Sigmoid colon (tissue), 7 donors: ENCODE data around the gene RRN3. TPM values are rescaled to one million over a fixed set of nuclear protein-coding genes. Genes with fewer than 3 reads are reported as not detected.
A peak's percentile ranks its signal among the peaks of the same experiment; 100 is the strongest.
"Not testable (repeated sequence)": the region's sequence is repeated elsewhere in the genome, so short reads cannot be mapped to it uniquely, and the experiment has no call there.

ENCODE experiments used
- DNase-seq: peaks from one replicate; pipeline ENCODE4 v3.0.0-alpha.2; 2019
- H3K27ac ChIP-seq, 4 donors: fragments of 200-600 bp; sonication (generic); one replicate each; pipeline ENCODE4 v1.5.1; 2016 to 2019; ENCODE audit warnings: mild to moderate bottlenecking in 1 of 4
- H3K27me3 ChIP-seq, 3 donors: fragments of 200-600 bp; sonication (generic); one replicate each; pipeline ENCODE4 v1.5.1; 2019; ENCODE audit warnings: mild to moderate bottlenecking in 1 of 3
- H3K36me3 ChIP-seq, 4 donors: fragments of 200-600 bp; sonication (generic); one replicate each; pipeline ENCODE4 v1.5.1; 2016 to 2019
- H3K4me1 ChIP-seq, 4 donors: fragments of 200-600 bp; sonication (generic); one replicate each; pipeline ENCODE4 v1.5.1; 2017 to 2019
- H3K4me3 ChIP-seq, 4 donors: fragments of 200-600 bp; sonication (generic); one replicate each; pipeline ENCODE4 v1.5.1; 2017 to 2019; ENCODE audit warnings: mild to moderate bottlenecking in 2 of 4, moderate library complexity in 1 of 4
- H3K9me3 ChIP-seq, 4 donors: fragments of 200-600 bp in 3 of 4; sonication (generic) in 3 of 4; one replicate each; pipeline versions ENCODE4 v1.5.1 to v1.6.1; 2013 to 2019
- EP300 ChIP-seq, 4 donors: sonication (generic); formaldehyde crosslinking; IDR thresholded peaks; one replicate each; pipeline ENCODE4 v1.6.1; 2017; ENCODE audit warnings: antibody characterized with exemption in 4 of 4
- POLR2A ChIP-seq, 2 donors: fragments of 450-650 bp; IDR thresholded peaks; one replicate each; pipeline ENCODE4 v1.6.1; 2016; ENCODE audit warnings: antibody characterized with exemption in 2 of 2, mild to moderate bottlenecking in 2 of 2, moderate library complexity in 2 of 2
- POLR2AphosphoS5 ChIP-seq, 4 donors: sonication (generic); formaldehyde crosslinking; IDR thresholded peaks; one replicate each; pipeline ENCODE4 v1.6.1; 2017; ENCODE audit warnings: antibody characterized with exemption in 4 of 4
- WGBS, 2 donors: extraction: QIAGEN DNeasy Blood & Tissue Kit; methylation state at CpG; one replicate each; pipeline ENCODE4 v1.1.7; 2013; 5-methylcytosine and 5-hydroxymethylcytosine counted together
- intact Hi-C: fragments of 100-400 bp; cut with DNase I; formaldehyde crosslinking; loops from one replicate; pipeline ENCODE4 v1.15.1; 2023
- polyA plus RNA-seq, 3 donors: library from polyadenylated mRNA; stranded (reverse); fragments of 200-250 nt; gene quantifications; one replicate each; pipeline ENCODE4 v1.2.3, GENCODE V29; 2013
- total RNA-seq, 4 donors: library from RNA; depleted of rRNA; stranded (reverse); fragments of >200 nt; gene quantifications; one replicate each; pipeline ENCODE4 v1.1.0, GENCODE V29; 2016
- donor health status: healthy with polysubstance abuse.
- donor health status: Bipolar disorder and iron deficiency.
- donor health status: healthy.

Gene RRN3, protein sequence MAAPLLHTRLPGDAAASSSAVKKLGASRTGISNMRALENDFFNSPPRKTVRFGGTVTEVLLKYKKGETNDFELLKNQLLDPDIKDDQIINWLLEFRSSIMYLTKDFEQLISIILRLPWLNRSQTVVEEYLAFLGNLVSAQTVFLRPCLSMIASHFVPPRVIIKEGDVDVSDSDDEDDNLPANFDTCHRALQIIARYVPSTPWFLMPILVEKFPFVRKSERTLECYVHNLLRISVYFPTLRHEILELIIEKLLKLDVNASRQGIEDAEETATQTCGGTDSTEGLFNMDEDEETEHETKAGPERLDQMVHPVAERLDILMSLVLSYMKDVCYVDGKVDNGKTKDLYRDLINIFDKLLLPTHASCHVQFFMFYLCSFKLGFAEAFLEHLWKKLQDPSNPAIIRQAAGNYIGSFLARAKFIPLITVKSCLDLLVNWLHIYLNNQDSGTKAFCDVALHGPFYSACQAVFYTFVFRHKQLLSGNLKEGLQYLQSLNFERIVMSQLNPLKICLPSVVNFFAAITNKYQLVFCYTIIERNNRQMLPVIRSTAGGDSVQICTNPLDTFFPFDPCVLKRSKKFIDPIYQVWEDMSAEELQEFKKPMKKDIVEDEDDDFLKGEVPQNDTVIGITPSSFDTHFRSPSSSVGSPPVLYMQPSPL
- total RNA-seq = 10 to 100 TPM; 21.3 to 27.2 (median 25.6) TPM
- polyA plus RNA-seq = 10 to 100 TPM; 14.5 to 17.4 (median 16.9) TPM

DNA sequence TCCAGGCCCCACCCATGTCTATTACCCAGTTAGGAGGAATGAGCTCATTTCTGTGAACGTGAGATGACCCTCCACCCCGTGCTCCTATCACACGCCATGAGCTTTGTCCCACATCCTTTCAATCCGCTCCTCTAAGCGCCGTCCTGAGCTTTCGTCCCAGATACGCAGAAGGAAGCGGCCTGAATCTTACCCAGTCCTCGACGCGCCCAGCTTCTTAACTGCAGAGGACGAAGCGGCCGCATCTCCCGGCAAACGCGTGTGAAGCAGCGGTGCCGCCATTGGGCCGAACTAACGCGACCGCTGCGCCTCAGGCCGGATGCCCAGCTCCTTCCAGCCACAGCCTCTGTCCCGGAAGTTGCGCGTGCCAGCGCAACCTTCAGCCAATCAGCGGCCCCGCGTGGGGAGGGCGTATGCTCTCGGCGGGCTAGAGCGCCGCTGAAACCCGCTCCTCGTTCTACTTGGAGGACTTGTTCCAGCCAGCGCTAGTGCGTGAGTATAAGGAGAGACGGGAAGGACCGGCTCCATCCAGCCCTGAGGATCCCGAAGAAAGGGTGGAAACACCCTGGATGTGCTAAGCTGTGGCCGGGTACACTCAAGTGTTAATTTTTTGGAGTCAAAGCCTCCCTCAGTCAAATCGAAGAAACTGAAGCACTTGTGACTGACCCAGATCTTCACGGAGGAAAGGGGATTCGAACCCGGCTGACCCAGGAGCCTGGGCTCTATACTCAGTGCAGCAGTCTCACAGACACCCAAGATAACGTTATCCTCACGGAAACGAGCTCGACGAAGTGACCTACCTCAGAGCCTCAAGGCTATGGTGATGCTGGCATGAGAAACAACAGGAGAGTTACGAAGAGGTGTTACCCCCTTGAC lies at the start of gene RRN3:
RRN3 (minus strand) TSS at position 318 of the 873 bp plus-strand sequence; CDS start at position 279, 39 bp downstream.
- H3K9me3 ChIP-seq, H3K27me3 ChIP-seq, intact Hi-C loops: not testable (repeated sequence)
- Histone ChIP-seq H3K4me1 (peaks cover 0 to 17% (median 14%) of the 10 kb centered on the region in 4 donors), H3K27ac (peak within 1 kb of the TSS; percentile 82 to 88 (median 84)), H3K36me3 (peaks cover 0 to 26% (median 2%) of the 10 kb centered on the region in 4 donors), H3K4me3 (peak within 1 kb of the TSS; percentile 55 to 64 (median 62))
- 2 to 3% methylated on average over 56 of the region's 56 CpGs for WGBS, 2 donors
- DNase-seq = peak; percentile 97
- TF ChIP-seq POLR2A (IDR thresholded peaks at IDR 0.05) = peak; percentile 66 to 74
- peak; percentile 78 to 93 (median 88) for TF ChIP-seq POLR2AphosphoS5 (IDR thresholded peaks at IDR 0.05)

DNA sequence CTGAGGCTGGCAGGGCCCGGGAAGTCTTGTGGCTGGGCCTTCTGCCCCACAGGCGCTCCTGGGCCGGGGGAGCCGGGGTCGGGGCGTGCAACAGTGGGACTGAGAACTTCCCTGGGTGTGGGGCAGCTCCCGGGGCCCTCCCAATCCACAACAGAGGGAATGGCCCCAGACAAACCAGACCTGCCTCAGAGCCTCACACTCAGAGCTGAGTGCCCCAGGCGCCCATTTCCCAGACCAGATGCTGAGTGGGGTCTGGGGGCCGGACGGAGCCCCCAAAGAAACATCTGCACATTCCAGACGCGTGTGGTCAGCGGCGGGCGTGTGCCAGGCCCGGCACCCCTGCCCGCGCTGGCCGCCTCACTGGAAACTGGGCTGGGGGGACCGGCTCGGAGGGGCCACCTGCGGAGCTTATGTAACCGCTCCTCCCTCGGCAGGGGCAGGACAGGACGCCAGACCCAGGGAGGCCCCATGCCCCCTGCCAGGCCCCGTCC lies 49.6 kb upstream of the RRN3 start:
- WGBS, 2 donors = 59 to 75% methylated on average over 26 of the region's 26 CpGs
- intact Hi-C loops, H3K36me3 ChIP-seq, H3K27me3 ChIP-seq, H3K9me3 ChIP-seq: not testable (repeated sequence)
- H3K4me1 ChIP-seq = peaks cover 0 to 81% (median 76%) of the 10 kb centered on the region in 4 donors
- DNase-seq = peak; percentile 69
- H3K27ac ChIP-seq = peak overlapping the region; percentile 89 to 99 (median 96)
- H3K4me3 ChIP-seq = peak overlapping the region; percentile 14 to 46 (median 39)

DNA sequence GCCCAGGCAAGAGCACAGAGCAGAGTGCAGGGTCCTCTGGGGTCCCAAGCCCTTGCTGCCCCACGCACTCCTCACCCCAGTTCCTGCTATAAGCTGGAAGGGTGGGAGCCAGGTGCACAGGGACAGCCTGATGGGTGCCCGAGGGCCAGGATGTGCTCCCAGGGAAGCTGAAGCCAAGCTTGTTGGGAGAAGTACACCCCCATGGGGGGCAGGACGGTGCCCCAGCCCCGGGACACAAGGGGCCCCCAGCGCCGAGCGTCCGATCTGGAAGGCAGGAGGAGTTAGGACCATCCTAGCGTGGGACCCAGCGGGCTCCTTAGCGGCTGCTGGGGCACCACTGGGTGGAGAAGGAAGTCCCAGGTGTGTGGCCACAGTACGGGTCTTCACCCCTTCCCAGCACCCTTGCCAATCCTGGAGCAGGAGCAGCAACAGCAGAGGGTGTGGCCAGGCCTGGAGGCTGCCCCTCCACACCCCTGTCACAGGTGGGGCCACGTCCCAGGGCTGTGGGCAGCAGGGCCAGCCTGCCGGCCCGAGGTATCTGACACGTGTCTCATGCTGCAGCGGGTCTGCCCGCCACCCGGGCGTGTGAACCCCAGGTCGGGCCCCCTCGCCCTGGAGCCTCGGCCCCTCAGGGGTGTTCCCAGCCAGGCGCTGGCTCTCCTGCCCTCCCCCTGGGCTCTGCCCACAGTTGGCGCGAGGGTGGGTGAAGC lies 49.0 kb upstream of the RRN3 start:
- peak overlapping the region; percentile 89 to 99 (median 96) for H3K27ac ChIP-seq
- intact Hi-C loops, H3K27me3 ChIP-seq, H3K9me3 ChIP-seq, H3K36me3 ChIP-seq: not testable (repeated sequence)
- 68% methylated on average over 22 to 25 of the region's 26 CpGs for WGBS, 2 donors
- peak overlapping the region in 3 of 4 donors; percentile 37 to 46 (median 41) for H3K4me3 ChIP-seq
- H3K4me1 ChIP-seq = peaks cover 0 to 81% (median 74%) of the 10 kb centered on the region in 4 donors
- DNase-seq = peak; percentile 59

DNA sequence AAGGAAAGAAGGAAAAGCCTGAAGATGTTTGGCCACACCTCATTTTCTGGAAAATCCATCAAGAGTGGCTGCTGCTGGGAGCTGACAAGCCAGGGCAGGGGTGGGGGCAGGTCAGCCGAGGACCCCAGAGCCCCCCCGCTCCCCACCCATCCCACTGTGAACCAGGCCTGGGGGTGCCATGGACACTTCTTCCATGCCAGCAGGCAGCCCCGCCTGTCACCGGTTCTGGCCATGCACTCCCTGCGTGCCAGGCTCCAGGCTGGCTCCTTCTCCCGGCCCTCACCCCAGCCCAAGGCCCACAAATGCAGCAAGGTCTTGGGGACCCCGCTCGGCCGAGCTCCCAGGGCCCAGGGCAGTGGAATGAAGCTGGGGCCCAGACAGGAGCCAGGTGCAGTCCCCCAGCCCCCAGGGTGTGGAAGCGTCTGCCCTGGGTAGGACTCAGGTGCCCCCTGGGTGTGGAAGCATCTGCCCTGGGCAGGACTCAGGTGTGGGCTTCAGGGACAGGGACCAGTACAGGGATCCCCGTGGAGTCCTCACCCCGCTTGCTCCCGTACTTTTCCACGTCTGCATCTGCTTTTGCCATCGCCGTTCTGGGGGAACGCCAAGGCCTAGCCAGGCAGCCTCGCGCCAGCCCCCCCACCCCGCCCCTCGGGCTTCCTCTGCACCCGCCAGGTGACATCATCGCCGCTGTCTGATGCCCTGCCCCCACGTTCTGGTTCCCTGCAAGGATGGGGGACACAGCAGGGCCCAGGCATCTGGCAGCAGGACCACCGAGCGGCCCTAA lies 48.2 kb upstream of the RRN3 start:
- H3K4me3 ChIP-seq = peak overlapping the region in 3 of 4 donors; percentile 30 to 46 (median 41)
- 78 to 87% methylated on average over 21 to 22 of the region's 27 CpGs for WGBS, 2 donors
- intact Hi-C loops, H3K9me3 ChIP-seq, H3K36me3 ChIP-seq, H3K27me3 ChIP-seq: not testable (repeated sequence)
- peak; percentile 86 for DNase-seq
- TF ChIP-seq POLR2AphosphoS5 (IDR thresholded peaks at IDR 0.05) (peak; percentile 54 to 78 (median 72)), EP300 (IDR thresholded peaks at IDR 0.05) (peak in 3 of 4 donors; percentile 10 to 61 (median 28))
- H3K4me1 ChIP-seq = peaks cover 0 to 74% (median 69%) of the 10 kb centered on the region in 4 donors
- H3K27ac ChIP-seq = peak overlapping the region; percentile 89 to 99 (median 96)

DNA sequence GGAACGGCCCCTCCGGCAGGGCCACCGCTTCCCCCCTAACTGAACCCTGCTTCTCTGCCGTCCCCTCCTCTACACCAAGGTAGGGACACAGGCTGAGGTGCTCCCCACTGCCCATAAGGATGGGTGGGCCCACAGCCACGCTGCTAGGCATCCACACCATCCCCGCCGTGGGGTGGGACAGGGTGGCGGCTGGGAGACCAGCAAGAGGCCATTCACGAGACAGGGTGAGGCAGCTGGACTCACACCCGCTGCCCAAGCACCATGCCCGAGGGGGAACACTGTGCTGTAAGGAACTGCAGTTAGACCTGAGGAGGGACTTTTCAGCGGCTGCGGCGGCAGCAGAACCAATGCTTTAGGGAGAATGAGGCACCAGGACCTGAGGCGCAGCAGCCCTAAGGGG lies 47.5 kb upstream of the RRN3 start:
- TF ChIP-seq POLR2AphosphoS5 (IDR thresholded peaks at IDR 0.05) = no peak
- 72 to 92% methylated on average over 15 of the region's 15 CpGs for WGBS, 2 donors
- Histone ChIP-seq H3K27me3 (no peaks in the 10 kb centered on the region), H3K27ac (peak overlapping the region; percentile 89 to 99 (median 96)), H3K9me3 (no peaks in the 10 kb centered on the region), H3K36me3 (no peaks in the 10 kb centered on the region), H3K4me3 (peak overlapping the region in 3 of 4 donors; percentile 30 to 39 (median 37)), H3K4me1 (peaks cover 0 to 66% (median 63%) of the 10 kb centered on the region in 4 donors)
- DNase-seq = peak; percentile 64
- intact Hi-C loops = no loop called here

DNA sequence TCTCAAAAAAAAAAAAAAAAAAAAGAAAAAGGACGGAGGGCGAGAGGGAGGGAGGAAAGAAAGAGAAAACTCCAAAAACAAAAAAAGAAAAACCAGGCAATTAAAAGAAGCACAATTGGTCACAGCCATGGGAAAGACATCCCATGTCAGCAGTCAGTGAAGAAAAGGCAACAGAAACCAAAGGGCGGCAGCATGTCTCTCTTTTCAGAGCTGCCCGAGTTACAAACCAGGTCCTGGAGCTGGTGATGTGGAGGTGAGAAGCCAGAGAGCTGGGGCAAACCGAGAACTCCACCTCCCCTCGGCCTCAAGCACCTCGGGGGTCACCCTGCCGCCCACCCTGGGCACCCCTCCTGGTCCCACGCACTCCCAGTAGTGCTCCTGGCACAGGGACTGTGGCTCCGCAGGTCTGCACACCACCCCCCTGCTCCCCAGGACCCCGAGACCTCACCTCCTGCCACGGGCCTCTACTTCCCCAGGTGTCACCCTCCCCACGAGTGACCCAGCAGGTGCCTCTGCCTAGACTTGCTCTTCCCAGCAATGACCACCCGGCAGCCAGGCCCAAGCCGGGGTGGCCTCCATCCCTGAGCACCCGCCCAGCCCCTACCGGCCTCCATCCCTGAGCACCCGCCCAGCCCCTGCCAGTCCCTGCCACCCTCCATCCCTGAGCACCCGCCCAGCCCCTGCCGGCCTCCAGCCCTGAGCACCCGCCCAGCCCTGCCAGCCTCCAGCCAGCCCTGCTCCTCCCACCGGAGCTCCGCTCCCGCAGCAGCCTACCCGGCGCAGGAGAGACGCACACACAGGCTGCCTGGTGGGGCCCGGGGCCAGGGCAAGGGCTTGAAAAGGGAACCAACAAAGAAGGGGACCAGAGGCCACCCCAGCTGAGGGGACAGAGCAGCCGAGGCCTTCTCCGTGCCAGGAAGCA lies 46.6 kb upstream of the RRN3 start:
- peak overlapping the region; percentile 89 to 99 (median 96) for H3K27ac ChIP-seq
- H3K27me3 ChIP-seq, H3K9me3 ChIP-seq, H3K36me3 ChIP-seq, intact Hi-C loops: not testable (repeated sequence)
- H3K4me1 ChIP-seq = peaks cover 0 to 59% (median 57%) of the 10 kb centered on the region in 4 donors
- TF ChIP-seq POLR2A (IDR thresholded peaks at IDR 0.05) (peak in 1 of 2 donors; percentile 49), POLR2AphosphoS5 (IDR thresholded peaks at IDR 0.05) (peak in 2 of 4 donors; percentile 70 to 78)
- peak overlapping the region; percentile 14 to 39 (median 34) for H3K4me3 ChIP-seq
- 59 to 79% methylated on average over 30 of the region's 30 CpGs for WGBS, 2 donors
- DNase-seq = peak; percentile 88

DNA sequence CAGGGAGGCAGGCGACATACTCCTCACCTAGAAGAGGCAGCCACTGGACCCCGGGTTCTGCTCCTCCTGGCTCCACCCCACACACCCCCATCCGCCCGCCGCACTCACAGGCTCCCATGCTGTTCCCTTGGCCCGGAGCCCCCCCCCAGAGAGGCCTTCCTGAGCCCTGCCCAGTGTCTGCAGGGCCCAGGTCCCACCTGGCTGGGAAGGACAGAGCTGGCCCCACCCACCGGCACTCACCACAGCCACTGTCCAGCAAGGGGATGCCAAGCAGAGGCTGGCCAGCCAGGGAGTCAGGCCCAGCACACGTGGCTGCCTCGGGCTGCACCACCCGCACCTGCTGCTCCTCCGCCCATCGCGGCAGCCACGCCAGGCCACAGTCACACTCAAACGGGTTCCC lies 43.4 kb upstream of the RRN3 start:
- H3K27me3 ChIP-seq = not testable (repeated sequence)
- H3K27ac ChIP-seq = peak overlapping the region in 3 of 4 donors; percentile 39 to 57 (median 50)
- peak; percentile 61 for DNase-seq

DNA sequence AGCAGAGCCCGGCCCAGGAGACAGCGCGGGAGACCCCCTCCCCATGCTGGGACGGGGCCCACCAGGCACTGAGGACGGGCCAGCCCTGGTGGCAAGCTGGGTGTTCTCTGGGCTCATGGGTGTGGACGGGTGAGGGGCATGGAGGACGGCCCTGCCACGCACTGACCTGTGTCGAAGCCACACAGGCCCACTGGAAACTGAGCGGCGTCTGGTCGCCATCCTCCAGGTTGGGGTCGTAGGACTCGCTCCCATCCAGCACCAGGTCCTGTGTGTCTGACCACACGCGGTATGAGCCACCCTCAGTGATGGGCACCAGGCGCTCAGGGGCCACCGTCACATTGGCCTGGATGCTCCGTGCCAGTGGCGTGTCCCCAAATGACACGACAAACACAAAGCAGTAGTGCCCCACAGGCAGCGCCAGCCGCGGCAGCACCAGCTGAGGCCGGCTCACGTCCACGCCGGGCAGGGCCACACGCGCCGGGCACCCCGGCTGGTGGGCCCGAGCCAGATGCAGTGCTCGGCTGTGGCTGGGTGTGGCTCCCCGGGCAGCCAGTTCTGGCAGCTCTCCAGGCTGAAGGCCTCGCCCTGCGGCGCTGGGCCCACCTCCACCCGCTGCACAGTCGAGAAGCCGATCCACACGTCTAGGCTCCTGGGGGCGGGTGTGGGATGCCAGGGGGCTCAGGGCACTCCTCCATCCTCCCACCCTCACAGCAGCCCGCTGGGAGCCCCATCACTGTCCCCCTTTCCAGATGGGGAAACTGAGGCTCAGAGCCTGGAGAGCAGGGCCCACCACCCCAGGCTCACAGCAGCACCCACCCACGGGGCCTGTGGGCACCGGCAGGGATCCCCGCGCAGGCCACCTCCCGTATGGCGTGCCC lies 41.6 kb upstream of the RRN3 start:
- DNase-seq, H3K9me3 ChIP-seq, intact Hi-C loops, H3K4me3 ChIP-seq, H3K27me3 ChIP-seq: not testable (repeated sequence)
- 51 to 87% methylated on average over 44 to 45 of the region's 50 CpGs for WGBS, 2 donors
- Histone ChIP-seq H3K27ac (peak overlapping the region in 2 of 4 donors; percentile 35 to 37), H3K36me3 (peaks cover 0 to 18% (median 5%) of the 10 kb centered on the region in 4 donors), H3K4me1 (peaks cover 0 to 11% (median 9%) of the 10 kb centered on the region in 4 donors)

More for the DNA sequence above, 43.4 kb upstream of the RRN3 start:
- WGBS, 2 donors = 75 to 80% methylated on average over 14 of the region's 15 CpGs
- intact Hi-C loops, H3K4me3 ChIP-seq, H3K9me3 ChIP-seq: not testable (repeated sequence)
- Histone ChIP-seq H3K4me1 (peaks cover 0 to 28% (median 26%) of the 10 kb centered on the region in 4 donors), H3K36me3 (peaks cover 0 to 12% (median 5%) of the 10 kb centered on the region in 4 donors)
